GM21423 (cell line): Measurements from ENCODE around the gene PFDN6.

ENCODE experiments used
- ATAC-seq: cut with Tn5 transposase; IDR thresholded peaks from one replicate; pipeline ENCODE4 v1.9.1; 2021; ENCODE audit warnings: mild to moderate bottlenecking, moderate library complexity; ENCODE audit not compliant: unreplicated experiment

PFDN6 gene

GRCh38 chr6:33315793-33316602 lies 26.6 kb downstream of the PFDN6 start:
- no peak for ATAC-seq

GRCh38 chr6:33316603-33317418 lies 27.4 kb downstream of the PFDN6 start:
- ATAC-seq, result no peak

- ATAC-seq, result no peak
These were observed 27.9 kb downstream of the PFDN6 start for GRCh38 chr6:33317419-33317668.

- peak; percentile 45 for ATAC-seq
These were observed 28.4 kb downstream of the PFDN6 start, which contains the start of gene ZBTB22 for GRCh38 chr6:33317669-33318425. ZBTB22 (minus strand) TSS chr6:33317744; CDS start chr6:33316916, 828 bp downstream.

GRCh38 chr6:33318426-33319073 lies 29.1 kb downstream of the PFDN6 start:
- ATAC-seq, result no peak

- no peak for ATAC-seq
These were observed 30.5 kb downstream of the PFDN6 start for GRCh38 chr6:33319939-33320314.

- ATAC-seq, result no peak
These were observed 31.1 kb downstream of the PFDN6 start for GRCh38 chr6:33320315-33321181.

- no peak for ATAC-seq
These were observed 31.8 kb downstream of the PFDN6 start for GRCh38 chr6:33321227-33321626.

GRCh38 chr6:33323623-33323948 lies 34.2 kb downstream of the PFDN6 start:
- no peak for ATAC-seq

GRCh38 chr6:33324125-33324524 lies 34.7 kb downstream of the PFDN6 start:
- no peak for ATAC-seq

GRCh38 chr6:33329058-33329457 lies 39.7 kb downstream of the PFDN6 start:
- no peak for ATAC-seq

- no peak for ATAC-seq
These were observed 41.3 kb downstream of the PFDN6 start for GRCh38 chr6:33330736-33331135.

- no peak for ATAC-seq
These were observed 44.3 kb downstream of the PFDN6 start for GRCh38 chr6:33333666-33334065.

- ATAC-seq, result no peak
These were observed 46.5 kb downstream of the PFDN6 start for GRCh38 chr6:33335916-33336315.

- ATAC-seq, result no peak
These were observed 47.1 kb downstream of the PFDN6 start for GRCh38 chr6:33336495-33336894.

- ATAC-seq, result no peak
These were observed 49.8 kb downstream of the PFDN6 start for GRCh38 chr6:33339193-33339592.
